Endothelial cell (in vitro differentiated cells): ENCODE data around the gene PERM1. TPM values are rescaled to one million over a fixed set of nuclear protein-coding genes. Genes with fewer than 3 reads are reported as not detected.

Experiments used
- DNase-seq: peaks from one replicate; pipeline ENCODE4 v3.0.0; 2021; ENCODE audit warnings: low spot score
- H3K27ac Mint-ChIP-seq: one replicate; pipeline ENCODE4 v1.8.0; 2021; ENCODE audit warnings: mixed read lengths, inconsistent platforms; ENCODE audit not compliant: unreplicated experiment
- H3K27me3 Mint-ChIP-seq: one replicate; pipeline ENCODE4 v1.8.0; 2021; ENCODE audit warnings: mild to moderate bottlenecking, moderate library complexity, mixed read lengths, inconsistent platforms; ENCODE audit not compliant: unreplicated experiment
- H3K36me3 Mint-ChIP-seq: one replicate; pipeline ENCODE4 v1.8.0; 2021; ENCODE audit warnings: mild to moderate bottlenecking, low read depth, mixed read lengths, inconsistent platforms; ENCODE audit not compliant: unreplicated experiment
- H3K4me1 Mint-ChIP-seq: one replicate; pipeline ENCODE4 v1.8.0; 2021; ENCODE audit warnings: mild to moderate bottlenecking, mixed read lengths, inconsistent platforms; ENCODE audit not compliant: unreplicated experiment
- H3K4me3 Mint-ChIP-seq: one replicate; pipeline ENCODE4 v1.8.0; 2021; ENCODE audit warnings: mild to moderate bottlenecking, mixed read lengths, inconsistent platforms; ENCODE audit not compliant: unreplicated experiment
- H3K9me3 Mint-ChIP-seq: one replicate; pipeline ENCODE4 v1.8.0; 2021; ENCODE audit warnings: mixed read lengths, inconsistent platforms; ENCODE audit not compliant: unreplicated experiment
- CTCF ChIP-seq: fragments of 200-600 bp; sonication (generic); IDR thresholded peaks from one replicate; pipeline ENCODE4 v1.5.0; 2021; ENCODE audit warnings: antibody characterized with exemption; ENCODE audit not compliant: unreplicated experiment
- total RNA-seq: library from RNA; stranded (reverse); fragmentation: NEBNext Ultra II Directional; extraction: Animal tissue kit (Norgen Biotek cat#: 25700); gene quantifications from one replicate; pipeline ENCODE4 v1.2.1, GENCODE V29; 2021; ENCODE audit not compliant: unreplicated experiment

Gene PERM1
- total RNA-seq, 1 donor from 2014 or later = not detected

DNA sequence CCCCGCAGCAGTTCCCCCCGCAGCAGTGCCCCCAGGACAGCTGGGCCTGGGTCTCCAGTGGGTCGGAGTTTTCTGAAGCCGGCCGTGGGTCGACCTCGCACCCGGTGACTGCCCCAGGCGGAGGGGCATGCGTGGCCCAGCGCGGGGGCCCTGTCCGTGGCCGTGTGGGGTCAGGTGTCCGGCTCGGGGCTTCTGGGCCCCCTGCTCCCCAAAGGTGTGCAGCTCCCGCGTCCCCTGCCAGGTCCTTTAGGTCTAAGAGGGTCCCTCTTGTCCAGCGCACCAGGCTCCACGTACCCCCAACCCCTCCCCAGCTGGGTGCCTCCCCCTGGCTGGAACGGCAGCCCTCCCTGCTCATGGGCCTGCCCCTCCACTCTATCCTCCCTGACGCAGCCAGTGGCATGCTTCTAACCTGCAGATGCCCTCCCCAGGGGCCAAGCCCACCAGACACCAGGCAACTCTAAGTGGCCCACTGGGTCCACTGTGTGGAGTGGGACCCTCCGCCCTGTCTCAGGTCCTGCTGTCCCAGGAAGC lies 23.9 kb upstream of the PERM1 start:
- Mint-ChIP-seq H3K4me3 (no peak overlapping the region), H3K36me3 (peaks cover 5% of the 10 kb centered on the region), H3K4me1 (peaks cover 22% of the 10 kb centered on the region), H3K27me3 (peaks cover 11% of the 10 kb centered on the region), H3K27ac (no peak overlapping the region), H3K9me3 (no peaks in the 10 kb centered on the region)
- no peak for TF ChIP-seq CTCF
- no peak for DNase-seq

DNA sequence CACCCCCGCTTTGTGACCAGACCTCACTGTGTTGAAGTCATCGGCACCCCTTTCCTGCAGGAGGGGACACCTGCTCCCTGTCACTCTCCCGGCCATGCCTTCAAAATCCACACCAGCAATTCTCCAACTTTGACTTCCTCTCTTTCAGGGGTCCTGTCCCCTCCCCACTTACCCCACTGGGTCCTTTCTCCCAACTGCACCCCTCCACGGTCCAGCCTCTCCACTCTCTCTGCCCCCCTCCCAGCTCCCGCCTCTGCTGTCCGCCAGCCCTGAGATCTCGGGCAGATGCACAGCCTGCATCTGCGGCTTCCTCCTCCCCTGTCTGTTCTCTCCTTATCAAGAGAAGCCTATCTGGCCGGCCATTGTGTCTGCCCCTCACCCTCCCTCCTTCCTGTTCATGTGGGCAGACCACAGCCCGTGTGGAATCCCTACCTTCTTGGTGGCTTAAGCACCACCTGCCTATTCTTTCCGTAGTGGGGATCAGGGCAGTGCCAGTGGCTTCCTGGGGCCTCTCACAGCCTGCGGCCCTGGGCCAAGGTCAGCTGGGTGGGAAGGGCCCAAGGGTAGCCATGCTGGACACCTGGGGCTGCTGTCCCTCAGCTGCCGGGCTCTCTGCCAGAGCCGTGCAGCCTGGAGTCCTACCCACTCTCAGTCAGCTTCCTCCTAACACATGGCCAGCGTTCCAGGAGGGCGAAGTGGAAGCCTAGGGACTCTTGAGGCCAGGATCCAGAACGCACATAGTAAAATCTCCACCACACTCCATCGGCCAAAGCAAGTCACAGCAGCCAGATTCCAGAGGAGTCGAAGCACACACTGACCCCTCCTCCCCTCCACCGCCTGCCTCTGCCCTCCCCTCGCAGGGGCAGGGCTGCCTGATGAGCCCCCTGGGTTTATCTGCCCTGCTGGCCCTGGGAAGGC lies 23.1 kb upstream of the PERM1 start:
- DNase-seq = peak; percentile 32
- H3K27me3 Mint-ChIP-seq = peaks cover 11% of the 10 kb centered on the region
- peak overlapping the region; percentile 63 for H3K4me3 Mint-ChIP-seq
- peaks cover 5% of the 10 kb centered on the region for H3K36me3 Mint-ChIP-seq
- no peak for TF ChIP-seq CTCF
- H3K27ac Mint-ChIP-seq = peak overlapping the region; percentile 81
- H3K4me1 Mint-ChIP-seq = peaks cover 22% of the 10 kb centered on the region
- H3K9me3 Mint-ChIP-seq = no peaks in the 10 kb centered on the region

- H3K4me3 Mint-ChIP-seq = peak overlapping the region; percentile 63
- peak overlapping the region; percentile 81 for H3K27ac Mint-ChIP-seq
- H3K9me3 Mint-ChIP-seq = no peaks in the 10 kb centered on the region
Measured at GRCh38 chr1:1004420-1004779, 22.5 kb upstream of the PERM1 start.

DNA sequence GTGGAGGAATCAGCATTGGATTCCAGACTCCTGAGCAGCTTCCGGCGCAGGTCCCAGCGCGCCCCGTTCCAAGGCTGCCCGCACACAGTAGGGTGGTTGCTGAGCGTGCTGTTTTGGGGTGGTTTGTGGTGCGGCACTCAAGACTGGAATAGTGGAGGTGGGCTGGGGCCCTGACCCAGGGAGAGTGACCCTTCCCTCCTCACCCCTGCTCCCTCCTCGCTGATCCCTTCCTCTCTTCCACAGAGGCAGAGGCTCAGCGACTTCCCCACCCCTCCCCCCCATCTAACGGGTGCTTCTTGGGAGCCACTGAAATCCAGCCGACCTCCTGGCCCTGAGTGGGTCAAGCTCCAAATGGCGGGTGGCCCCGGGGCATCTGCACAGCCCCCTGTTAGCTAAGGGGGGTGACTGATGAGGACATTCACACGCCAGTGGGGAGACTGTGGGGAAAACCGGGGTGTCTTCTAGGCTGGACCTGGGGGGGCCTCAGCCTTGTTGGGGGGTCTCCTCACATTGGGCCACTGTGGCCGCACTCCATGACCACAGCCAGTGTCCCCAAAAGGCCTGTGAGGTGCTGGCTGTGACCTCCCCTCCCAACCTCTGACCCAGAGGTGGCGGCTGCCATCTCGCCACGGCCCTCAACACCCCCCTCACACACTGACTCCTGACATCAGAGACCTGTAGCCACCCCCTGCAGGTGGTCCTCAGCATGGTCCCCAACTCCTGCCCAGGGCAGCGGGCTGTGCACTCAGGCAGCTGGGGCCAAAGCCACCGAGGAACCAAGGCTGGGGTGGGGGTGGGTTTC lies 21.9 kb upstream of the PERM1 start:
- no peak overlapping the region for H3K27ac Mint-ChIP-seq
- no peak overlapping the region for H3K4me3 Mint-ChIP-seq
- DNase-seq = no peak
- peaks cover 22% of the 10 kb centered on the region for H3K4me1 Mint-ChIP-seq
- peaks cover 11% of the 10 kb centered on the region for H3K27me3 Mint-ChIP-seq
- no peaks in the 10 kb centered on the region for H3K9me3 Mint-ChIP-seq
- H3K36me3 Mint-ChIP-seq = peaks cover 5% of the 10 kb centered on the region
- TF ChIP-seq CTCF = no peak

More at GRCh38 chr1:1004420-1004779, 22.5 kb upstream of the PERM1 start:
- peaks cover 5% of the 10 kb centered on the region for H3K36me3 Mint-ChIP-seq
- H3K27me3 Mint-ChIP-seq = peaks cover 11% of the 10 kb centered on the region
- DNase-seq = no peak
- TF ChIP-seq CTCF = no peak
- peaks cover 22% of the 10 kb centered on the region for H3K4me1 Mint-ChIP-seq
